Heart left ventricle (tissue), 13 donors: ENCODE measurements around the gene S100B.

Experiments used
- CTCF ChIP-seq, 12 donors: fragments of 200-600 bp; sonication (generic) in 4 of 12; IDR thresholded peaks; one replicate each; pipeline versions ENCODE4 v1.5.0 to v1.8.0; 2018 to 2022; ENCODE audit warnings: antibody characterized with exemption in 12 of 12, mild to moderate bottlenecking in 5 of 12
- POLR2A ChIP-seq, 2 donors: fragments of 450-650 bp; IDR thresholded peaks; one replicate each; pipeline ENCODE4 v1.6.1; 2017; ENCODE audit warnings: antibody characterized with exemption in 2 of 2, mild to moderate bottlenecking in 2 of 2, moderate library complexity in 2 of 2
- donor health status: ischemic (EF 13 %, LVEDD 7.1; RV severe dilation, severe dysfunction).
- donor health status: DM: no; HTN: yes; CAD: no.
- donor health status: DM: no; HTN: no; CAD: no.
- donor health status: ischemic (EF 25% LVEDD 6.9; RV normal size, moderate dysfunction).
- donor health status: ischemic (EF 25% LVEDD 5.7; RV mildly dilated, moderate dysfunction).
- donor health status: ischemic (EF 35%, LVEDD 5.7; RV mildly dilated, moderate dysfunction).
- donor health status: nonischemic (EF 11% LVEDD 7.7; RV severe dilation, severe dysfunction).
- donor health status: DM: yes; HTN: yes; CAD: no.
- donor health status: PGD.
- donor health status: ischemic (EF 29% LVEDD 5.4; RV normal size, mild dysfunction).
- donor health status: nonischemic (EF 23%, LVEDD 6.1; RV moderate dilation, normal function).

GRCh38 chr21:46616656-46617055 is 11.8 kb upstream of the S100B start:
- no peak for TF ChIP-seq CTCF (IDR thresholded peaks at IDR 0.05)
- no peak for TF ChIP-seq POLR2A (IDR thresholded peaks at IDR 0.05)
